Fibroblast of lung (primary cell): ENCODE results near the gene PKIB. TPM values are rescaled to one million over a fixed set of nuclear protein-coding genes. Genes with fewer than 3 reads are reported as not detected.

Experiments
- DNase-seq, 2 donors: peaks; one replicate each; pipeline versions ENCODE4 v3.0.0 to v3.0.0-alpha.2; 2010; ENCODE audit warnings: low read depth in 2 of 2
- H2AFZ ChIP-seq: 2 replicates; pipeline ENCODE4 v1.5.1; 2012; ENCODE audit warnings: low read length, control low read depth, inconsistent platforms
- H3K27ac ChIP-seq: 2 replicates; pipeline ENCODE4 v1.5.1; 2011; ENCODE audit warnings: low read length, control low read depth; ENCODE audit not compliant: insufficient read depth
- H3K27me3 ChIP-seq: 2 replicates; pipeline ENCODE4 v1.5.1; 2011; ENCODE audit warnings: mild to moderate bottlenecking, low read length; ENCODE audit not compliant: control insufficient read depth, insufficient read depth
- H3K36me3 ChIP-seq: 2 replicates; pipeline ENCODE4 v1.5.1; 2011; ENCODE audit warnings: low read length; ENCODE audit not compliant: control insufficient read depth, insufficient read depth
- H3K4me1 ChIP-seq: 2 replicates; pipeline ENCODE4 v1.5.1; 2011; ENCODE audit warnings: low read length; ENCODE audit not compliant: control insufficient read depth, insufficient read depth; ENCODE audit errors: extremely low read depth
- H3K4me2 ChIP-seq: 2 replicates; pipeline ENCODE4 v1.5.1; 2011; ENCODE audit warnings: low read length, control low read depth; ENCODE audit not compliant: insufficient read depth; ENCODE audit errors: extremely low read depth
- H3K4me3 ChIP-seq, 4 experiments: fragments of 200-600 bp in 1 of 4; sonication (generic) in 1 of 4; replicated peaks in 1 of 4; 2 replicates each; pipeline ENCODE4 v1.5.1; 2011 to 2016; ENCODE audit warnings: low read length in 4 of 4, low read depth in 3 of 4, mild to moderate bottlenecking in 3 of 4, control low read depth in 2 of 4, inconsistent platforms in 1 of 4, mixed read lengths in 1 of 4; ENCODE audit not compliant: insufficient read depth in 1 of 4; ENCODE audit errors: control extremely low read depth in 1 of 4
- H3K79me2 ChIP-seq: 2 replicates; pipeline ENCODE4 v1.5.1; 2012; ENCODE audit warnings: mild to moderate bottlenecking, low read length, inconsistent platforms; ENCODE audit not compliant: control insufficient read depth, insufficient read depth
- H3K9ac ChIP-seq: 2 replicates; pipeline ENCODE4 v1.5.1; 2011; ENCODE audit warnings: mild to moderate bottlenecking, low read length, control low read depth; ENCODE audit not compliant: insufficient read depth
- H3K9me3 ChIP-seq: 2 replicates; pipeline ENCODE4 v1.5.1; 2012; ENCODE audit warnings: low read depth, low read length; ENCODE audit not compliant: control insufficient read depth, insufficient read depth
- H4K20me1 ChIP-seq: 2 replicates; pipeline ENCODE4 v1.5.1; 2011; ENCODE audit warnings: low read length; ENCODE audit not compliant: control insufficient read depth, insufficient read depth; ENCODE audit errors: extremely low read depth
- CTCF ChIP-seq, 2 donors: IDR thresholded peaks in 1 of 2; conservative IDR thresholded peaks in 1 of 2; 1 replicate in 1 of 2; 2 replicates in 1 of 2; pipeline ENCODE4 v1.5.1; 2011 to 2012; ENCODE audit warnings: low read length in 2 of 2, control low read depth in 1 of 2, inconsistent platforms in 1 of 2, low read depth in 1 of 2, mild to moderate bottlenecking in 1 of 2
- EZH2 ChIP-seq: IDR thresholded peaks from 2 replicates; pipeline ENCODE4 v1.5.1; 2012; ENCODE audit warnings: low read length, control low read depth, mild to moderate bottlenecking; ENCODE audit errors: missing control alignments
- polyA plus RNA-seq, 2 donors: library from polyadenylated mRNA; depleted of rRNA in 1 of 2; stranded (reverse) in 1 of 2; unstranded in 1 of 2; fragments of >200 nt; gene quantifications; 2 replicates each; pipeline ENCODE4 v1.2.1, GENCODE V29; 2011 to 2012; ENCODE audit warnings: missing spikeins in 1 of 2
- total RNA-seq: library from RNA; depleted of rRNA; stranded (reverse); fragments of >200 nt; gene quantifications from 2 replicates; pipeline ENCODE4 v1.2.1, GENCODE V29; 2014

Gene PKIB
- total and polyA plus RNA-seq, 2 donors (not counting 1 experiment from before 2014, with no cell fraction given), result 1.3 to 4.4 TPM

GRCh38 chr6:122701666-122702065 lies 91.5 kb downstream of the PKIB start:
- no peaks in the 10 kb centered on the region for H3K27me3 ChIP-seq

GRCh38 chr6:122702841-122703240 lies 92.6 kb downstream of the PKIB start:
- Histone ChIP-seq H3K9ac (no peak overlapping the region), H2AFZ (no peak overlapping the region), H3K79me2 (no peaks in the 10 kb centered on the region), H4K20me1 (no peaks in the 10 kb centered on the region), H3K4me1 (no peaks in the 10 kb centered on the region), H3K4me3 (no peak overlapping the region), H3K36me3 (no peaks in the 10 kb centered on the region), H3K27me3 (no peaks in the 10 kb centered on the region), H3K9me3 (no peaks in the 10 kb centered on the region), H3K27ac (no peak overlapping the region), H3K4me2 (no peak overlapping the region)
- no peak for TF ChIP-seq EZH2
- TF ChIP-seq CTCF (conservative IDR thresholded peaks at IDR 0.05 in 1 of 2, IDR thresholded peaks at IDR 0.05 in 1 of 2; ENCODE audit: low read depth in 1 of 2, low read length in 2 of 2), result no peak
- peak in 1 of 2 donors; percentile 57 for DNase-seq

More at GRCh38 chr6:122701666-122702065, 91.5 kb downstream of the PKIB start:
- no peak overlapping the region for H3K27ac ChIP-seq
- H3K4me2 ChIP-seq, result no peak overlapping the region
- H3K4me1 ChIP-seq, result peaks cover 3% of the 10 kb centered on the region
- no peak for DNase-seq
- no peaks in the 10 kb centered on the region for H4K20me1 ChIP-seq
- H3K36me3 ChIP-seq, result no peaks in the 10 kb centered on the region
- H3K9me3 ChIP-seq, result no peaks in the 10 kb centered on the region
- H3K79me2 ChIP-seq, result no peaks in the 10 kb centered on the region
- no peak overlapping the region for H3K9ac ChIP-seq
- H2AFZ ChIP-seq, result no peak overlapping the region
- TF ChIP-seq EZH2, result no peak
- no peak for TF ChIP-seq CTCF (conservative IDR thresholded peaks at IDR 0.05 in 1 of 2, IDR thresholded peaks at IDR 0.05 in 1 of 2; ENCODE audit: low read depth in 1 of 2, low read length in 2 of 2)
- no peak overlapping the region for H3K4me3 ChIP-seq

DNA sequence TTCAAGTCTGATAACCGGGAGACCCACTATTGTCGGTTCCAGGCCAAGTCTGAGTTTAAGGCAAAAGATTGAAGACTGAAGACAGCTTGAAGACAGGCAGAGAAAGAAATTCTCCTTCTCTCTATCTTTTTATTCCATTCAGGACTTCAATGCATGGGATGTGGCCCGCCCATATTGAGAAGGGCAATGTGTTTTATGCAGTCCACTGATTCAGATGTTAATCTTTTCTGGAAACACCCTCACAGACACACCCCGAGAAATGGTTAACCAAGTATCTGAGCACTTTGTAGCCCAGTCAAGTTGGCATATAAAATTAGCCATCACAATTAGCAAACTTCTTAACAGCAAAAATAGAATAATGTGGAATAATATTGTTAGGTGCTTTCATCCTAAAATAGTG lies 93.9 kb downstream of the PKIB start:
- no peaks in the 10 kb centered on the region for H4K20me1 ChIP-seq
- H3K4me1 ChIP-seq, result no peaks in the 10 kb centered on the region
- H3K27ac ChIP-seq, result no peak overlapping the region
- no peak for DNase-seq
- no peak overlapping the region for H2AFZ ChIP-seq
- no peaks in the 10 kb centered on the region for H3K9me3 ChIP-seq
- H3K27me3 ChIP-seq, result no peaks in the 10 kb centered on the region
- no peak overlapping the region for H3K9ac ChIP-seq
- TF ChIP-seq EZH2 (no peak), CTCF (conservative IDR thresholded peaks at IDR 0.05 in 1 of 2, IDR thresholded peaks at IDR 0.05 in 1 of 2; ENCODE audit: low read depth in 1 of 2, low read length in 2 of 2) (no peak)
- no peak overlapping the region for H3K4me3 ChIP-seq
- H3K79me2 ChIP-seq, result no peaks in the 10 kb centered on the region
- H3K36me3 ChIP-seq, result no peaks in the 10 kb centered on the region
- no peak overlapping the region for H3K4me2 ChIP-seq
